Small intestine (tissue), 7 donors: Measurements from ENCODE around the gene ZCCHC14. TPM values are rescaled to one million over a fixed set of nuclear protein-coding genes. Genes with fewer than 3 reads are reported as not detected.
A peak's percentile ranks its signal among the peaks of the same experiment; 100 is the strongest.
"Not testable (repeated sequence)": the region's sequence is repeated elsewhere in the genome, so short reads cannot be mapped to it uniquely, and the experiment has no call there.

Experiments used
- DNase-seq, 2 donors: peaks; one replicate each; pipeline versions ENCODE4 v3.0.0 to v3.0.0-alpha.2; 2013
- FAIRE-seq: peaks from 2 replicates; lab custom pipeline; 2012; peaks lifted over from hg19 to GRCh38; lab: Jason Lieb, UNC
- H3K27ac ChIP-seq, 3 donors: one replicate each; pipeline ENCODE4 v1.5.1; 2013; ENCODE audit warnings: low read length in 2 of 3, mild to moderate bottlenecking in 2 of 3, control low read depth in 1 of 3, inconsistent platforms in 1 of 3, low read depth in 1 of 3, moderate library complexity in 1 of 3
- H3K27me3 ChIP-seq, 3 donors: one replicate each; pipeline ENCODE4 v1.6.1; 2013; ENCODE audit warnings: low read length in 3 of 3, inconsistent platforms in 1 of 3; ENCODE audit not compliant: control insufficient read depth in 3 of 3, insufficient read depth in 3 of 3
- H3K36me3 ChIP-seq, 3 donors: one replicate each; pipeline ENCODE4 v1.6.1; 2013; ENCODE audit warnings: low read length in 3 of 3, inconsistent platforms in 1 of 3, low read depth in 1 of 3, mild to moderate bottlenecking in 1 of 3, moderate library complexity in 1 of 3; ENCODE audit not compliant: control insufficient read depth in 3 of 3, insufficient read depth in 2 of 3
- H3K4me1 ChIP-seq, 3 donors: one replicate each; pipeline ENCODE4 v1.6.1; 2013; ENCODE audit warnings: low read length in 2 of 3, inconsistent platforms in 1 of 3, low read depth in 1 of 3, mild to moderate bottlenecking in 1 of 3, moderate library complexity in 1 of 3; ENCODE audit not compliant: control insufficient read depth in 3 of 3, insufficient read depth in 2 of 3
- H3K4me3 ChIP-seq, 3 donors: one replicate each; pipeline ENCODE4 v1.5.1; 2013; ENCODE audit warnings: low read length in 3 of 3, control low read depth in 1 of 3, inconsistent platforms in 1 of 3, low read depth in 1 of 3, mild to moderate bottlenecking in 1 of 3, moderate library complexity in 1 of 3
- H3K9me3 ChIP-seq, 2 donors: one replicate each; pipeline ENCODE4 v1.6.1; 2013; ENCODE audit warnings: low read depth in 1 of 2, low read length in 1 of 2; ENCODE audit not compliant: control insufficient read depth in 2 of 2, insufficient read depth in 1 of 2
- WGBS, 3 donors: extraction: QIAGEN DNeasy Blood & Tissue Kit; methylation state at CpG; one replicate each; pipeline ENCODE4 v1.1.7; 2013; 5-methylcytosine and 5-hydroxymethylcytosine counted together
- polyA plus RNA-seq, 4 donors: library from polyadenylated mRNA; stranded (reverse) in 3 of 4; unstranded in 1 of 4; fragments of 200-250 nt in 3 of 4; fragments of 120-200 nt in 1 of 4; gene quantifications; one replicate each; pipeline versions ENCODE4 v1.2.1 to v1.2.3, GENCODE V29; 2013
- donor health status: healthy with polysubstance abuse.
- donor health status: control.
- donor health status: control.
- donor health status: Bipolar disorder and iron deficiency.
- donor health status: healthy.

Gene ZCCHC14
- polyA plus RNA-seq, 4 donors: 9.2 to 42.8 (median 13.1) TPM

GRCh38 chr16:87484487-87485331, 8.1 kb downstream of the ZCCHC14 start:
- Histone ChIP-seq H3K27me3 (no peaks in the 10 kb centered on the region), H3K4me1 (peaks cover 7 to 40% (median 9%) of the 10 kb centered on the region in 3 donors), H3K36me3 (peaks cover 0 to 25% (median 0%) of the 10 kb centered on the region in 3 donors), H3K9me3 (peaks cover 0 to 6% of the 10 kb centered on the region in 2 donors), H3K27ac (peak overlapping the region; percentile 50 to 80 (median 52)), H3K4me3 (no peak overlapping the region)
- DNase-seq: peak; percentile 49 to 56
- FAIRE-seq: no peak
- 35 to 55% (median 51%) methylated on average over 21 to 22 of the region's 22 CpGs for WGBS, 3 donors

DNA sequence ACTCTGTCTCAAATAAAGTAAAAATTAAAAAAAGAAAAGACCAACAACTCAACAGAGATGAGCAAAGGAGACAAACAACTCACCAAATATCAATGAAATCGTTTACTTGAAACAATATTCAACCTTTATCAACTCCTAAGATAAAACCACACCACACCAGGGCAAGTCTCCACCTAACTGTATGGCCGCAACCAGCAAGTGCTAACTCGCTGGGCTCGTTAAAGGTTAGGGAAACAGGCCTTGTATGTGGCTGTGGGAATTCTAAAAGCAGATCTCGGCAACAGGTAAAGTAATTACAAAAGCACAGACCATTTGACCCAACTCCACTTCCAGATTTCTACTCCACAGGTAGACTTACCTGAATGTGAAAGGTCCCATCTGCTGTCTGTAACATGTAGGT, 9.3 kb downstream of the ZCCHC14 start:
- Histone ChIP-seq H3K4me1 (peaks cover 7 to 40% (median 9%) of the 10 kb centered on the region in 3 donors), H3K36me3 (peaks cover 0 to 33% (median 0%) of the 10 kb centered on the region in 3 donors), H3K4me3 (no peak overlapping the region), H3K27me3 (no peaks in the 10 kb centered on the region), H3K9me3 (peaks cover 0 to 6% of the 10 kb centered on the region in 2 donors), H3K27ac (peak overlapping the region in 2 of 3 donors; percentile 44 to 64)
- DNase-seq (no peak), FAIRE-seq (no peak)
- WGBS, 3 donors: 45 to 73% (median 59%) methylated on average over 5 of the region's 5 CpGs

GRCh38 chr16:87482670-87483069, 10.2 kb downstream of the ZCCHC14 start:
- Histone ChIP-seq H3K4me1 (peaks cover 7 to 35% (median 7%) of the 10 kb centered on the region in 3 donors), H3K36me3 (peaks cover 0 to 36% (median 0%) of the 10 kb centered on the region in 3 donors)
- H3K4me3 ChIP-seq, H3K27me3 ChIP-seq, H3K27ac ChIP-seq, DNase-seq, FAIRE-seq, H3K9me3 ChIP-seq: not testable (repeated sequence)
- WGBS, 3 donors: 90 to 92% (median 91%) methylated on average over 6 of the region's 6 CpGs

DNA sequence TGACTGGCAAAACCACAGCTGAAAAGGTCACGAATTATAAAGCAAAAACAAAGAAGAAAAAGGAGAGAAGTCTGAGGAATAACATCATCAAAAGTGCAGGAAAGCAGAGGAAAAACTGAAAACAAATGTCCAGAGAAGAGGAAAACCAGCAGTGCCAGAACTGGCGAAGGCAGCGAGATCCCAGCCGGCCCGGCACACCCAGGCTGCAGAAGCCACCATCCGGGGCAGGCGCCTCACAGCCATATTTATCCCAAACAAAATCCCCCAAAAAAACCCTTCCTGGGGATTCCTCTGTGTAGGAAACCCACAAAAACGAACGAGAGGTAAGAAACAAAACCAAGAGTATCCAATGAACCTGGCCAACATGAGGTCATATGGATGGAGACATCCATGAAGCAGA, 10.6 kb downstream of the ZCCHC14 start:
- H3K9me3 ChIP-seq: peaks cover 0 to 6% of the 10 kb centered on the region in 2 donors
- FAIRE-seq (no peak), DNase-seq (no peak)
- peak overlapping the region in 1 of 3 donors; percentile 44 for H3K27ac ChIP-seq
- 85 to 92% (median 90%) methylated on average over 9 of the region's 9 CpGs for WGBS, 3 donors
- peaks cover 0 to 37% (median 0%) of the 10 kb centered on the region in 3 donors for H3K36me3 ChIP-seq
- H3K4me3 ChIP-seq: no peak overlapping the region
- H3K4me1 ChIP-seq: peaks cover 7 to 31% (median 7%) of the 10 kb centered on the region in 3 donors
- H3K27me3 ChIP-seq: no peaks in the 10 kb centered on the region

GRCh38 chr16:87481711-87482110, 11.1 kb downstream of the ZCCHC14 start:
- H3K4me3 ChIP-seq, H3K27me3 ChIP-seq, DNase-seq, H3K9me3 ChIP-seq, FAIRE-seq: not testable (repeated sequence)
- Histone ChIP-seq H3K4me1 (peaks cover 4 to 27% (median 7%) of the 10 kb centered on the region in 3 donors), H3K36me3 (peaks cover 0 to 39% (median 0%) of the 10 kb centered on the region in 3 donors), H3K27ac (peak overlapping the region in 1 of 3 donors; percentile 44)
- WGBS, 3 donors: 73 to 92% (median 91%) methylated on average over 5 of the region's 5 CpGs

GRCh38 chr16:87477209-87477981, 15.4 kb downstream of the ZCCHC14 start:
- Histone ChIP-seq H3K36me3 (peaks cover 0 to 53% (median 0%) of the 10 kb centered on the region in 3 donors), H3K4me1 (peaks cover under 1 to 10% (median 1%) of the 10 kb centered on the region in 3 donors)
- 45 to 74% (median 59%) methylated on average over 28 to 30 of the region's 30 CpGs for WGBS, 3 donors
- FAIRE-seq, DNase-seq, H3K4me3 ChIP-seq, H3K27me3 ChIP-seq, H3K27ac ChIP-seq, H3K9me3 ChIP-seq: not testable (repeated sequence)

- WGBS, 3 donors: 65 to 71% (median 67%) methylated on average over 7 of the region's 7 CpGs
- Histone ChIP-seq H3K27me3 (no peaks in the 10 kb centered on the region), H3K9me3 (no peaks in the 10 kb centered on the region), H3K4me1 (peaks cover 4 to 22% (median 20%) of the 10 kb centered on the region in 3 donors), H3K27ac (no peak overlapping the region), H3K4me3 (no peak overlapping the region), H3K36me3 (peaks cover 0 to 53% (median 2%) of the 10 kb centered on the region in 3 donors)
- no peak for FAIRE-seq
- no peak for DNase-seq
Measured at GRCh38 chr16:87474566-87474996, 18.2 kb downstream of the ZCCHC14 start.

DNA sequence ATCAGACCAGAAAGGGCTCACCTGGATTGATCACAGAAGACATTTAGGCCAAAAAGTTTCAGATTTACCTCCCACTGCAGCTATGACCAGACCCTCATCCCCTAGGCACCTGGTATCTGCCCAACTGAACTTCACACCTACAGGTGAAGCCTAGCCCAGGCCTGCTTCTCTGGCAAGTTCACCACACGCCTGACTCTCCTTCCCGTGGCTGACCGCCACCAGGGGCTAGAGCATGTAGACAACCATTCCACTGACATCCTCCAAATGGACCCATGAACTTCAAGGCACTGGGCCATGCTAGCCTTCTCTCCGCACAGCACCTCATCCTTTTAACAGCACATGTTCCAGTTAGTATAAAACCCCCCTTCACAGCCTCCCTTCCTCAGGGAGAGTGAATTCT, 18.8 kb downstream of the ZCCHC14 start:
- H3K36me3 ChIP-seq: peaks cover 0 to 54% (median 2%) of the 10 kb centered on the region in 3 donors
- H3K4me1 ChIP-seq: peaks cover 4 to 22% (median 21%) of the 10 kb centered on the region in 3 donors
- H3K27me3 ChIP-seq: no peaks in the 10 kb centered on the region
- H3K4me3 ChIP-seq: no peak overlapping the region
- no peak for DNase-seq
- WGBS, 3 donors: 92 to 94% (median 94%) methylated on average over 4 of the region's 4 CpGs
- FAIRE-seq: no peak
- no peak overlapping the region for H3K27ac ChIP-seq
- no peaks in the 10 kb centered on the region for H3K9me3 ChIP-seq
